ENCODE measurements around the gene FPR3. TPM values are rescaled to one million over a fixed set of nuclear protein-coding genes. Genes with fewer than 3 reads are reported as not detected.

Gene FPR3
- total and polyA plus RNA-seq, 9 of the 15 experiments (the other 6 are each of a cell fraction or from before 2014, with no cell fraction given): 0.08 to 0.51 (median 0.22) TPM; not detected in 1

- TF ChIP-seq U2AF1 (optimal IDR thresholded peaks at IDR 0.05; ENCODE audit: low read depth, low read length) (no peak), SFPQ (IDR thresholded peaks at IDR 0.05; ENCODE audit: low read depth, low read length) (no peak), ZNF224 (CRISPR knock-in tag; IDR thresholded peaks at IDR 0.05) (no peak), XRCC4 (IDR thresholded peaks at IDR 0.05; ENCODE audit: extremely low read depth, insufficient read depth, insufficient read length) (no peak), NR1H2 (CRISPR knock-in tag; IDR thresholded peaks at IDR 0.05) (no peak), RBM34 (IDR thresholded peaks at IDR 0.05; ENCODE audit: borderline replicate concordance, insufficient read depth, low read length) (no peak), GATA2 (CRISPR knock-in tag; IDR thresholded peaks at IDR 0.05) (peak; percentile 71; the same call in 1 of the 2 replicates), STAT5A (IDR thresholded peaks at IDR 0.05; ENCODE audit: borderline replicate concordance, low read length) (peak; percentile 87), MAX (CRISPR knock-in tag; IDR thresholded peaks at IDR 0.05) (no peak), TARDBP (IDR thresholded peaks at IDR 0.05) (no peak), MAZ (CRISPR knock-in tag; conservative IDR thresholded peaks at IDR 0.05 in 1 of 2, IDR thresholded peaks at IDR 0.05 in 1 of 2) (peak in 1 of 2 experiments; percentile 22; a peak in 1 of 4 replicates), TGIF2 (CRISPR knock-in tag; IDR thresholded peaks at IDR 0.05) (no peak), CXXC5 (CRISPR knock-in tag; IDR thresholded peaks at IDR 0.05) (peak; percentile 51), ZNF197 (CRISPR knock-in tag; IDR thresholded peaks at IDR 0.05; ENCODE audit: low read depth) (no peak), ZNF79 (CRISPR knock-in tag; IDR thresholded peaks at IDR 0.05; ENCODE audit: low read depth) (no peak), ZKSCAN1 (IDR thresholded peaks at IDR 0.05; ENCODE audit: low read depth, low read length) (peak; percentile 76; the same call in 1 of the 2 replicates), RFX5 (IDR thresholded peaks at IDR 0.05; ENCODE audit: low read depth, low read length) (no peak), SAFB2 (IDR thresholded peaks at IDR 0.05; ENCODE audit: borderline replicate concordance, low read depth, low read length, severe bottlenecking) (no peak)
- TF ChIP-seq, protein P1, sequence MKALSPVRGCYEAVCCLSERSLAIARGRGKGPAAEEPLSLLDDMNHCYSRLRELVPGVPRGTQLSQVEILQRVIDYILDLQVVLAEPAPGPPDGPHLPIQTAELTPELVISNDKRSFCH (CRISPR knock-in tag; IDR thresholded peaks at IDR 0.05): no peak
- TF ChIP-seq, protein P1 (tag; IDR thresholded peaks at IDR 0.05): no peak
- TF ChIP-seq, protein P2, sequence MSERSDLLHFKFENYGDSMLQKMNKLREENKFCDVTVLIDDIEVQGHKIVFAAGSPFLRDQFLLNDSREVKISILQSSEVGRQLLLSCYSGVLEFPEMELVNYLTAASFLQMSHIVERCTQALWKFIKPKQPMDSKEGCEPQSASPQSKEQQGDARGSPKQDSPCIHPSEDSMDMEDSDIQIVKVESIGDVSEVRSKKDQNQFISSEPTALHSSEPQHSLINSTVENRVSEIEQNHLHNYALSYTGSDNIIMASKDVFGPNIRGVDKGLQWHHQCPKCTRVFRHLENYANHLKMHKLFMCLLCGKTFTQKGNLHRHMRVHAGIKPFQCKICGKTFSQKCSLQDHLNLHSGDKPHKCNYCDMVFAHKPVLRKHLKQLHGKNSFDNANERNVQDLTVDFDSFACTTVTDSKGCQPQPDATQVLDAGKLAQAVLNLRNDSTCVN (CRISPR knock-in tag; IDR thresholded peaks at IDR 0.05): no peak; the same call in 1 of the 2 replicates
- TF ChIP-seq, protein P3, sequence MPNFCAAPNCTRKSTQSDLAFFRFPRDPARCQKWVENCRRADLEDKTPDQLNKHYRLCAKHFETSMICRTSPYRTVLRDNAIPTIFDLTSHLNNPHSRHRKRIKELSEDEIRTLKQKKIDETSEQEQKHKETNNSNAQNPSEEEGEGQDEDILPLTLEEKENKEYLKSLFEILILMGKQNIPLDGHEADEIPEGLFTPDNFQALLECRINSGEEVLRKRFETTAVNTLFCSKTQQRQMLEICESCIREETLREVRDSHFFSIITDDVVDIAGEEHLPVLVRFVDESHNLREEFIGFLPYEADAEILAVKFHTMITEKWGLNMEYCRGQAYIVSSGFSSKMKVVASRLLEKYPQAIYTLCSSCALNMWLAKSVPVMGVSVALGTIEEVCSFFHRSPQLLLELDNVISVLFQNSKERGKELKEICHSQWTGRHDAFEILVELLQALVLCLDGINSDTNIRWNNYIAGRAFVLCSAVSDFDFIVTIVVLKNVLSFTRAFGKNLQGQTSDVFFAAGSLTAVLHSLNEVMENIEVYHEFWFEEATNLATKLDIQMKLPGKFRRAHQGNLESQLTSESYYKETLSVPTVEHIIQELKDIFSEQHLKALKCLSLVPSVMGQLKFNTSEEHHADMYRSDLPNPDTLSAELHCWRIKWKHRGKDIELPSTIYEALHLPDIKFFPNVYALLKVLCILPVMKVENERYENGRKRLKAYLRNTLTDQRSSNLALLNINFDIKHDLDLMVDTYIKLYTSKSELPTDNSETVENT (CRISPR knock-in tag; IDR thresholded peaks at IDR 0.05): 0 out of 2 replicates have a peak, but pooled peaks have one; percentile 26
Observed at GRCh38 chr19:51796195-51796679, 1.3 kb downstream of the FPR3 start (continued).
